Measurements from ENCODE around the gene HLA-A.

Gene HLA-A

GRCh38 chr6:29970711-29971110, 28.4 kb downstream of the HLA-A start:
- no peak for TF ChIP-seq ZNF565 (CRISPR knock-in tag; conservative IDR thresholded peaks at IDR 0.05; ENCODE audit: low read depth)
- no peak for TF ChIP-seq TCF4 (CRISPR knock-in tag; IDR thresholded peaks at IDR 0.05; ENCODE audit: borderline replicate concordance)
- no peak for TF ChIP-seq TSHZ2 (CRISPR knock-in tag; IDR thresholded peaks at IDR 0.05)
- no peak for TF ChIP-seq ZFP30 (CRISPR knock-in tag; IDR thresholded peaks at IDR 0.05)
- no peak for TF ChIP-seq POU6F1 (CRISPR knock-in tag; IDR thresholded peaks at IDR 0.05; ENCODE audit: borderline replicate concordance, low read depth)
- no peak for TF ChIP-seq ZNF70 (CRISPR knock-in tag; IDR thresholded peaks at IDR 0.05)
- TF ChIP-seq RARB (CRISPR knock-in tag; IDR thresholded peaks at IDR 0.05) = no peak

GRCh38 chr6:29974901-29975560, 32.7 kb downstream of the HLA-A start:
- TF ChIP-seq TCF4 (CRISPR knock-in tag; IDR thresholded peaks at IDR 0.05; ENCODE audit: borderline replicate concordance) = no peak
- TF ChIP-seq POU6F1 (CRISPR knock-in tag; IDR thresholded peaks at IDR 0.05; ENCODE audit: borderline replicate concordance, low read depth) = no peak
- TF ChIP-seq ZC3H10 (CRISPR knock-in tag; IDR thresholded peaks at IDR 0.05) = no peak
- no peak for TF ChIP-seq CSRNP3 (CRISPR knock-in tag; IDR thresholded peaks at IDR 0.05)
- no peak for TF ChIP-seq SNAI2 (CRISPR knock-in tag; IDR thresholded peaks at IDR 0.05)
- no peak for TF ChIP-seq ZNF8 (CRISPR knock-in tag; IDR thresholded peaks at IDR 0.05)
- TF ChIP-seq ZFP30 (CRISPR knock-in tag; IDR thresholded peaks at IDR 0.05) = no peak
- TF ChIP-seq ESRRG (CRISPR knock-in tag; IDR thresholded peaks at IDR 0.05) = no peak
- TF ChIP-seq CREB5 (CRISPR knock-in tag; IDR thresholded peaks at IDR 0.05; ENCODE audit: low read depth) = no peak
- no peak for TF ChIP-seq BACH2 (CRISPR knock-in tag; IDR thresholded peaks at IDR 0.05; ENCODE audit: borderline replicate concordance)
- TF ChIP-seq PPARA (CRISPR knock-in tag; IDR thresholded peaks at IDR 0.05; ENCODE audit: borderline replicate concordance) = no peak
- no peak for TF ChIP-seq PATZ1 (CRISPR knock-in tag; IDR thresholded peaks at IDR 0.05; ENCODE audit: borderline replicate concordance)
- no peak for TF ChIP-seq ZNF565 (CRISPR knock-in tag; conservative IDR thresholded peaks at IDR 0.05; ENCODE audit: low read depth)
- no peak for TF ChIP-seq ZNF70 (CRISPR knock-in tag; IDR thresholded peaks at IDR 0.05)
- TF ChIP-seq OSR1 (CRISPR knock-in tag; IDR thresholded peaks at IDR 0.05) = no peak
- no peak for TF ChIP-seq CSDC2 (CRISPR knock-in tag; IDR thresholded peaks at IDR 0.05)
- no peak for ATAC-seq

More at GRCh38 chr6:29970711-29971110, 28.4 kb downstream of the HLA-A start:
- ATAC-seq = no peak

- ATAC-seq = no peak
- TF ChIP-seq ZNF8 (CRISPR knock-in tag; IDR thresholded peaks at IDR 0.05) (no peak), CSDC2 (CRISPR knock-in tag; IDR thresholded peaks at IDR 0.05) (no peak), ZNF565 (CRISPR knock-in tag; conservative IDR thresholded peaks at IDR 0.05; ENCODE audit: low read depth) (no peak), TCF4 (CRISPR knock-in tag; IDR thresholded peaks at IDR 0.05; ENCODE audit: borderline replicate concordance) (no peak), BACH2 (CRISPR knock-in tag; IDR thresholded peaks at IDR 0.05; ENCODE audit: borderline replicate concordance) (no peak), ARNTL (CRISPR knock-in tag; IDR thresholded peaks at IDR 0.05; ENCODE audit: borderline replicate concordance, low read depth) (no peak), RARB (CRISPR knock-in tag; IDR thresholded peaks at IDR 0.05) (no peak), TOX (CRISPR knock-in tag; IDR thresholded peaks at IDR 0.05; ENCODE audit: borderline replicate concordance) (no peak), CSRNP3 (CRISPR knock-in tag; IDR thresholded peaks at IDR 0.05) (no peak), PPARA (CRISPR knock-in tag; IDR thresholded peaks at IDR 0.05; ENCODE audit: borderline replicate concordance) (no peak), OSR1 (CRISPR knock-in tag; IDR thresholded peaks at IDR 0.05) (no peak), GLIS3 (CRISPR knock-in tag; IDR thresholded peaks at IDR 0.05) (no peak), ESRRG (CRISPR knock-in tag; IDR thresholded peaks at IDR 0.05) (no peak), ISL1 (CRISPR knock-in tag; IDR thresholded peaks at IDR 0.05) (no peak), ZC3H10 (CRISPR knock-in tag; IDR thresholded peaks at IDR 0.05) (no peak)
Measured at GRCh38 chr6:29975561-29975907, 33.2 kb downstream of the HLA-A start.

Measured in SK-N-SH treated with all-trans-retinoic acid at 6 μM for 48 hours (cell line).